Measurements from ENCODE around the gene ZNF532. TPM values are rescaled to one million over a fixed set of nuclear protein-coding genes. Genes with fewer than 3 reads are reported as not detected.

Gene ZNF532
- polyA plus RNA-seq, 3 donors, result 0.76 to 18.5 (median 1.7) TPM

DNA sequence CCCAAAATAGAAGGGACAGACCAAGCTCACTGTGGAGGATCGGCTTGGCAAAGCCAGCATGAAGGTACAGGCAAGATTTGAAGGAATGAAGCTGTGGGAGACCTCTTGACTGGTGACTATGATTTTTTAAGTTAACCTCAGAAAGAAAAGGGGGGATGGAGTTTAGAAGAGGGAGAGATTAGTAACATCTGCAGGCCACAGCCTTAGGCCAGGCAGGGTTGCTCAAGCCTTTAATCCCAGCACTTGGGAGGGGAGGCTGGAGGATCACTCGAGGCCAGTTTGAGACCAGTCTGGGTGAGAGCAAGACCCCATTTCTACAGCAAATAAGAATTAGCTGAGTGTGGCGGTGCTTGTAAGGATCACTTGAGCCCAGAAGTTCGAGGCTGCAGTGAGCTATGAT is 46.6 kb downstream of the ZNF532 start:
- Mint-ChIP-seq H3K4me1 (peaks cover 6% of the 10 kb centered on the region), H3K36me3 (peaks cover 0 to 15% of the 10 kb centered on the region in 2 donors), H3K4me3 (no peak overlapping the region), H3K27ac (no peak overlapping the region), H3K9me3 (no peaks in the 10 kb centered on the region), H3K27me3 (ENCODE audit: low read depth in 3 of 3) (peaks cover 0 to 9% (median 4%) of the 10 kb centered on the region in 3 donors)
- Histone ChIP-seq H3K4me1 (ENCODE audit: control insufficient read depth in 1 of 2, insufficient read depth in 2 of 2, low read length in 2 of 2) (no peaks in the 10 kb centered on the region), H3K9ac (ENCODE audit: insufficient read depth, low read length, poor library complexity, severe bottlenecking) (no peak overlapping the region), H3K4me2 (replicated peaks; ENCODE audit: extremely low read depth, low read length, poor library complexity, severe bottlenecking) (no peak overlapping the region), H3K4me3 (replicated peaks in 1 of 3; ENCODE audit: low read depth in 2 of 3, low read length in 3 of 3) (no peak overlapping the region), H3K36me3 (replicated peaks in 1 of 2; ENCODE audit: control insufficient read depth in 1 of 2, insufficient read depth in 2 of 2, low read length in 2 of 2) (no peaks in the 10 kb centered on the region), H3K27ac (ENCODE audit: low read depth in 1 of 2, low read length in 2 of 2) (no peak overlapping the region), H3K27me3 (ENCODE audit: control insufficient read depth in 2 of 2, insufficient read depth in 2 of 2, low read length in 2 of 2) (no peaks in the 10 kb centered on the region), H4K20me1 (ENCODE audit: insufficient read depth, low read length) (no peaks in the 10 kb centered on the region), H3K79me2 (ENCODE audit: insufficient read depth, low read length) (no peaks in the 10 kb centered on the region), H3K9me3 (replicated peaks in 1 of 2; ENCODE audit: control insufficient read depth in 1 of 2, insufficient read depth in 1 of 2, low read length in 2 of 2) (no peaks in the 10 kb centered on the region), H2AFZ (ENCODE audit: insufficient read depth, low read depth, low read length, poor library complexity, severe bottlenecking) (no peak overlapping the region)
- DNase-seq, result no peak
- 100% methylated on average over 3 of the region's 4 CpGs for WGBS (ENCODE audit: insufficient coverage)
- intact Hi-C loops (cut with micrococcal nuclease), result no loop called here
- no peak for TF ChIP-seq CTCF (IDR thresholded peaks at IDR 0.05)

- Mint-ChIP-seq H3K4me1 (peaks cover 6% of the 10 kb centered on the region), H3K27me3 (ENCODE audit: low read depth in 3 of 3) (peaks cover 0 to 7% (median 4%) of the 10 kb centered on the region in 3 donors), H3K9me3 (no peaks in the 10 kb centered on the region), H3K36me3 (peaks cover 0 to 20% of the 10 kb centered on the region in 2 donors), H3K4me3 (no peak overlapping the region), H3K27ac (no peak overlapping the region)
- Histone ChIP-seq H3K9me3 (replicated peaks in 1 of 2; ENCODE audit: control insufficient read depth in 1 of 2, insufficient read depth in 1 of 2, low read length in 2 of 2) (no peaks in the 10 kb centered on the region), H4K20me1 (ENCODE audit: insufficient read depth, low read length) (no peaks in the 10 kb centered on the region), H3K4me1 (ENCODE audit: control insufficient read depth in 1 of 2, insufficient read depth in 2 of 2, low read length in 2 of 2) (no peaks in the 10 kb centered on the region), H3K27me3 (ENCODE audit: control insufficient read depth in 2 of 2, insufficient read depth in 2 of 2, low read length in 2 of 2) (no peaks in the 10 kb centered on the region), H2AFZ (ENCODE audit: insufficient read depth, low read depth, low read length, poor library complexity, severe bottlenecking) (no peak overlapping the region), H3K9ac (ENCODE audit: insufficient read depth, low read length, poor library complexity, severe bottlenecking) (no peak overlapping the region), H3K36me3 (replicated peaks in 1 of 2; ENCODE audit: control insufficient read depth in 1 of 2, insufficient read depth in 2 of 2, low read length in 2 of 2) (no peaks in the 10 kb centered on the region), H3K4me3 (replicated peaks in 1 of 3; ENCODE audit: low read depth in 2 of 3, low read length in 3 of 3) (no peak overlapping the region), H3K79me2 (ENCODE audit: insufficient read depth, low read length) (no peaks in the 10 kb centered on the region), H3K4me2 (replicated peaks; ENCODE audit: extremely low read depth, low read length, poor library complexity, severe bottlenecking) (no peak overlapping the region), H3K27ac (ENCODE audit: low read depth in 1 of 2, low read length in 2 of 2) (no peak overlapping the region)
- no peak for TF ChIP-seq CTCF (IDR thresholded peaks at IDR 0.05)
- intact Hi-C loops (cut with micrococcal nuclease), result no loop called here
- no peak for DNase-seq
- WGBS (ENCODE audit: insufficient coverage), result 92% methylated on average over 4 of the region's 8 CpGs
Observed at GRCh38 chr18:58911766-58912165, 47.1 kb downstream of the ZNF532 start.

All from CD14-positive monocyte (primary cell).